ENCODE results near the gene HOXC5. TPM values are rescaled to one million over a fixed set of nuclear protein-coding genes. Genes with fewer than 3 reads are reported as not detected.

The HOXC5 gene
- total RNA-seq, 1 donor from 2014 or later, result not detected

- no peak for DNase-seq (ENCODE audit: low read depth in 2 of 2)
Measured at GRCh38 chr12:54006559-54007220, 26.2 kb upstream of the HOXC5 start.

DNA sequence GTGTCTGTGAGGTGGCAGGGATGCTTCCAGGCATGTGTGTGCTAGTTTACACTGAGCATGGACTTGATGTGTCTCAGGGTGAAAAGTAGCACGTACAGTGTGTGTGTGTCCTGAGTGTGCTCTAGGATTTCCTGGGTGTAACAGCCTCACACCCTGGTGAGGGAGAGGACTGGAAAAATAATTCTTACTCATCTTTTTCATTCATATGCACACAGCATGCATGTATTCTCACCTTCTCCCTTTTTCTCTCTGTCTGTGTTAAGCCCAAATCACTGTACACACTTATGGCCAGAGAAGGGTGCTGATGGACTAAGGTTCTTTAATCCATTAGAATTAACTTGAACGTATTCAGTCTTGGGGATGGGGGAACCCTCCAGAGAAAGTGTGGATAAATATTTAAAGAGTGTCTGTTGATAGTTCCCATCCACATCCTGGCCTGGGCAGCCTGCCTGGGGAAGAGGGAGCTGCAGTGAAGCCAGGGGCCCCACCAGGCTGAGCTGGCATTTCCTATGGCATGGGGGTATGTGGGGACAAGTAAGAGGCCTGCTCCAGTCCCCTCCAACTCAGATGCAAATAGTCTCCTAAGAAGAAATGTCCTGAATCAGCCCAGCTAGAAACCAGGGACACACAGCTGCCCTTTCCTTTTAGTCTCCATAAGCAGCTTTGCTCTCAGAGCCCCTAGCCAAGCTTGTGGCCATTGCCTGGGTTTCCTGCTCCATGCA is 25.2 kb upstream of the HOXC5 start:
- DNase-seq (ENCODE audit: low read depth in 2 of 2), result no peak

GRCh38 chr12:54008260-54008552 is 24.6 kb upstream of the HOXC5 start:
- DNase-seq (ENCODE audit: low read depth in 2 of 2), result no peak

DNA sequence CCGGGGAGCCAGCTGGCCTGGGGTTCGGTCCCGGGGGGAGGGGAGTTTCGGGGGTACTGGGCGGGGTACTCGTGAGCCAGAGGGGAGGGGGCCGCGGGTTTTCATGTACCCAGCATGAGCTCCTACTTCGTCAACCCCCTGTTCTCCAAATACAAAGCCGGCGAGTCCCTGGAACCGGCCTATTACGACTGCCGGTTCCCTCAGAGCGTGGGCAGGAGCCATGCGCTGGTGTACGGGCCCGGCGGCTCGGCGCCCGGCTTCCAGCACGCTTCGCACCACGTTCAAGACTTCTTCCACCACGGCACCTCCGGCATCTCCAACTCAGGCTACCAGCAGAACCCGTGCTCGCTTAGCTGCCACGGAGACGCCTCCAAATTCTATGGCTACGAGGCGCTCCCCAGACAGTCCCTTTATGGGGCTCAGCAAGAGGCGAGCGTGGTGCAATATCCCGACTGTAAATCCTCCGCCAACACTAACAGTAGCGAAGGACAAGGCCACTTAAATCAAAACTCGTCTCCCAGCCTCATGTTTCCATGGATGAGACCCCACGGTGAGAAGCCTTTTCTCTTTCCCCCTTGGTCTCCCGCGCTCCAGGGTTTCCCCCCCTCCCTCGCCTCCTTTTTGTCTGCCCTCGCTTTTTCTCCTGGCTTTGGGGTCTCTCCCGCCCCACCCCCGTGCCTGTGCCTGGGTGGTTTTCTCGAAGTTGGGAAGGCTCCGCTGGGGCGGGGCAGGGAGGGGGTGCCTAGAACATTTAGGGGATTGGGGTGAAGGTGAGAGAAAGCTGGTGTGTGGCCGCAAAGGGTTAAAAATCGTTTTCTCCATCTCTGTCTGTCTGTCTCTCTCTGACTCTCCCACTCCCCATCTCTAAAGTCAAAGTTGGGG is 23.4 kb upstream of the HOXC5 start:
- DNase-seq (ENCODE audit: low read depth in 2 of 2), result no peak

- DNase-seq (ENCODE audit: low read depth in 2 of 2), result no peak
Measured at GRCh38 chr12:54010053-54010971, 22.5 kb upstream of the HOXC5 start.

GRCh38 chr12:54010972-54011664 is 21.7 kb upstream of the HOXC5 start:
- no peak for DNase-seq (ENCODE audit: low read depth in 2 of 2)

GRCh38 chr12:54011665-54012532 is 21.0 kb upstream of the HOXC5 start:
- DNase-seq (ENCODE audit: low read depth in 2 of 2), result no peak

DNA sequence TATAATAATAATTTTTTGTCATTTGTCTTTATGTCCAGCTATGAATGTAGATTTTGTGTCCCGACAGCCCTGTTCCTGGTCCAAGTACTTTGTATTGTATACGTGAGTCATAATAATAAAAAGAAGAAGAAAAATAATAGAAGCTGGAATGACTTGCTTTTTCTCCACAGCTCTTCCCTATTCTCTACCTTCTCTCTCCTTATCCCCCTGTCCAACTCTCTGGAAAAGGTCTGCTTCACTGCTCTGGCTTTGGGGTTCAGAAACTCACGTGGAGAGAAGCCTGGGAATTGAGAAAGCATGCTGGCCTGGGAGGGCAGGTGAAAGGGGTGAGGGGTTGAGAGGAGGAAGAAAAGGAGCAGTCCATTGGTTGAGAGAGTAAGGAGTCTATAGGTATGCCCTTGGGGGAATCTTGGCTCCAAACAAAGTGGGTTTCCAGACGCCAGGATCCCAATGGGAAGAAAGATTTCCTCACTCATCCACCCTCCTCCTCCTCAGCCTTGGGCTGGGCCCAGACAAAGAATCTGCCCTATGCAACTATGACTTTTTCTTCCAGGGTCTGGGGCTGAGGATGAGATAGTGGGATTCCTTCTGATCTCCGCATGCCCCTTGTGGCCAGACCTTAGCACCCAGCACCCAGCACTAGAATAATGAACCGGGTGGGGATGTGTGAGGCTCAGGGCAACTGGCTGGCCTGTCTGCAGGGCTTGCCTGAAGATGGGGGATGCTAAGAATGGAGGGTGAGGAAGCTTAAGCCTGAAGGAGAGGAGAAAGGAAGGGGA is 20.0 kb upstream of the HOXC5 start:
- DNase-seq (ENCODE audit: low read depth in 2 of 2), result no peak

DNA sequence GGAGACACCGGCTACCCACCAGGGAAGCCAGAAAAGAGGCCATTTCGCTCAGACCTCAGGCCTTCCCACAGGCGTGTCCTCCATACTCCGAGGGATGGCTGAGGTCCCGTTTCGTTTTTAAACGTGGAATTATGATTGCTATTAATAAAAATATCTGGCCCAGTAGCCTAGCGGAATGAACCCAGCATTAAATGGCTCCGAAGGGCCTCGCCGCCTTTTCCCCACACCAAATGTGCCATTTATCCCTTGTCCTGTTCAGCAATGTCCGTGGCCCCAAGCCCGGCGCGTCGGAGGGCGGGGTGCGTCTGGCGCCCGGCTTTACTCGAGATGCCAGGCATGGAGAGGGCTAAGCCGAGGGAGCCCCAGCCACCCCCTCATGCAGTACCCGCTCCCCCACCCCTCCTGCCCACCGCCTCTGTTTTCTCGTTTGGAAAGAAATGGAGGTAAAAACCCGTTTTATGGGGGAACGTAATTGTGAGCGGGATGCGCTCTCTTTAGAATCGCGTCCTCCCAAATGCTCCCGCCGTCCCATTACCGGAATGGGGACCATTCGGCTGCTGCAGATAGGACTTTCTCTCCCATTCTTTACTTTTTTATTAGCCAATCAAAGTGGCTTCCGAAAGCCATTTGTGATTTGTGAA is 18.4 kb upstream of the HOXC5 start:
- no peak for DNase-seq (ENCODE audit: low read depth in 2 of 2)

DNA sequence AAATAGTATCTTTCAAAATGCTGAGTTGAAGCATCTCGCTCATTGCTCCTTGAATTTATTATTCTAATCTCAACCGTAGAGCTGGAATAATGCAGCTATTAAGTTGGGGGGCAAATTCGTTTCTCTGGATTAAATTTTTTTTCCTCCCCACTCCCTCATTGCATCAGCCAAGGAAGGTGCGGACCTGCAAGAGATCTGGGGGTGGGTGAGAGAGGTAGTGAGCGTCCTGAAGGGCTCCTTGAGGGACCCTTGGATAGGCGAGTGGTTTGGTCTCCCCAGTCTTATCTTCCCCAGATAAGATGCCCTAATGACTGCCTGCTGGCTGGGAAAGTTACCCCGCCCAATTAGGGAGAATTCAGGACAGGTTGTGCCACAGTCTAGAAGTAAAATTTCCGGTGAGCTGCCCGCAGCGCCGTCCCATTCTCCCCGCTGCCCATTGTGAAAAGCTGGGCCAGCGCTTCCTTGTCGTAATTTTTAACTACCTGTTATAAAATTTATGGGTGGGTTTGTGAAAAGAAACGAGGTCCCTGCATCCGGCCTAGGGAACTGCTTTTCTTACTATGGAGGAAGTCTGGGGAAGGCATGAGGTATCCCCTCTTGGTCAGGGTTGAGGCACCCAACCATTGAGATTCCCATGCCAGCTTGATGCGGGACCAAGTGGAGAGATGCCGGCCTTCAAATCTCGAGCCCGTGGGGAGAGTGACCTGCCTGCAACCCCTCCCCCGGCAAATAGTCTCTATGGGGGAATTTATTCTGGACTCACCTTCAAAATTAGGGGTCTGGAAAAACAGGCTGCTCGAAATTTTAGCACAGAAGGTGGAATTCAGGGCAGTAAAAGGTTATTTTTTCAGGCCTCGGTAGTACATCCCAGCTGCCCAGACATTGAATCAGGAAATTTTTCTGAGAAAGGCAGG is 17.6 kb upstream of the HOXC5 start:
- no peak for DNase-seq (ENCODE audit: low read depth in 2 of 2)

DNA sequence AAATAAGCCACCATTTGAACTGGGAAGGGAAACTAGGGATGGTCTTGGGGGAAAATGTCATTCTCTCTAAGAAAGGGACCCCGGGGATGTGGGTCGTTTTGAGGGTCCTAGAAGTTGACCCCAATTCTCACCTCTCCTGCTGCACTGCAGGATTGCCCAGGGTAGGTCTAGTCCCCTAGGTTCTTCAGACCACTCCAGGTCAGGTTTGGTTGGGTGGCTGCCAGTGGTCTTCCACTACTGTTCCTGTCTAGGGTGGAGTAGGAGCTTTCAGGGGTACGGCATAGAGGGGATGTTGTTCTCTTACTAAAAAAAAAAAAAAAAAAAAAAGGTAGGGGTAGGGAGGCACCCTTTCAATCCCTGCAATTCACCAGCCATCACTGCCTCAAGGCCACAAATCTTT is 16.8 kb upstream of the HOXC5 start:
- no peak for DNase-seq (ENCODE audit: low read depth in 2 of 2)

DNA sequence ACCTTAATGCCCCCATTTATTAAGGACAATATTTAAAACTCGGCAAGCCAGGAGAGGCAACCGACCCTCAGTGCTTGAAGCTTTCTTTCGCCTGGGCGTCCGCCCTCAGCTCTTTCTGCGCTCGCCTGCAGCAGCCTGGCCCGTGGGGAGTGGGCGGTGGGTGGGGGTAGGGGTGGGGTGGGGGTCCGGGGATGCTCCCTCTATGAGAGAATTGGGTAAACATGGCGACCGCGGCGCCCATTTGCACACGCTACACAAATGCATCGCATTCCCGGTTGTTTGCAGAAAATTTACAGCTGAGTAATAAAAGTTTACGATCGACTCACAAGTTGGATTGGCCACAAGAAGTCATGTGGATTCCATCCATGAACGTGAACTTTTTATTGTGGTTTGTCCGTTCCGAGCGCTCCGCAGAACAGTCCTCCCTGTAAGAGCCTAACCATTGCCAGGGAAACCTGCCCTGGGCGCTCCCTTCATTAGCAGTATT is 16.3 kb upstream of the HOXC5 start:
- DNase-seq (ENCODE audit: low read depth in 2 of 2), result no peak

GRCh38 chr12:54017027-54017788 is 15.6 kb upstream of the HOXC5 start:
- DNase-seq (ENCODE audit: low read depth in 2 of 2), result no peak

- DNase-seq (ENCODE audit: low read depth in 2 of 2), result peak in 1 of 2 donors; percentile 19
Measured at GRCh38 chr12:54017878-54018467, 14.9 kb upstream of the HOXC5 start.

DNA sequence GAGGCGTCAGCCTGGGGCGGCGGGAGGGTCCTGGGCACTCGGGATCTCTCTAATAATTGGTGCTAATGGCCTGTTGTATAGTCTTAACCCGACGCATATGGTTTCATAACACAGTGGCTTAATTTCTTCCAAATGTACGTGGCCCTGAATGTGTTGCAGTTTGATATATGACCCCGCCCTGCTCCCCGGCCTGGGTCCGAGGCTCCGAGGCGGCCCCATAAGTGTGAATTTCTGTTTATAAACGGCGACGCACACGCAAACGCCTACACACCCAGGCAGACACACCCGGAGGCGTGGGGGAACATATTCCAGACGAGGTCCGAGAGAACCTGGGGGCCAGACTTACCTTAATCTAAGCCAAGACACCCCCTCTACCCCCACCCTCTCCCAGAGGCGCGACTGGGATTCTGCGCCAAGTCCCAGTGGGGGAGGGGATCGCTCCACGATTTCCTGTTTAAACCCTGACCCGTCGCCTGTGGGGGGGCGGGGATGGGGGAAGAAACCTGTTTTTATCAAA is 14.3 kb upstream of the HOXC5 start:
- no peak for DNase-seq (ENCODE audit: low read depth in 2 of 2)
